Liver (tissue), 3 donors: ENCODE measurements around the gene WDR27.

Source experiments
- FOXA1 ChIP-seq: IDR thresholded peaks from 2 replicates; pipeline ENCODE4 v1.6.1; 2016; ENCODE audit warnings: antibody characterized with exemption
- GABPA ChIP-seq, 2 donors: IDR thresholded peaks in 1 of 2; conservative IDR thresholded peaks in 1 of 2; 2 replicates each; pipeline ENCODE4 v1.6.1; 2016; ENCODE audit warnings: antibody characterized with exemption in 2 of 2, mild to moderate bottlenecking in 1 of 2, moderate library complexity in 1 of 2
- JUND ChIP-seq, 2 donors: IDR thresholded peaks; 2 replicates each; pipeline ENCODE4 v1.6.1; 2016; ENCODE audit warnings: antibody characterized with exemption in 2 of 2
- RAD21 ChIP-seq, 2 donors: IDR thresholded peaks; 2 replicates each; pipeline ENCODE4 v1.6.1; 2016; ENCODE audit warnings: antibody characterized with exemption in 2 of 2, mild to moderate bottlenecking in 2 of 2
- SP1 ChIP-seq: IDR thresholded peaks from 2 replicates; pipeline ENCODE4 v1.6.1; 2018; ENCODE audit warnings: antibody characterized with exemption, mild to moderate bottlenecking
- TAF1 ChIP-seq: conservative IDR thresholded peaks from 2 replicates; pipeline ENCODE4 v1.6.1; 2016; ENCODE audit warnings: antibody characterized with exemption, mild to moderate bottlenecking
- YY1 ChIP-seq: IDR thresholded peaks from 2 replicates; pipeline ENCODE4 v1.6.1; 2016; ENCODE audit warnings: antibody characterized with exemption, mild to moderate bottlenecking
- TF ChIP-seq, protein P1 (sequence below): IDR thresholded peaks from 2 replicates; pipeline ENCODE4 v1.6.1; 2016; ENCODE audit warnings: antibody characterized with exemption
- TF ChIP-seq, protein P2 (sequence below): fragments of 150-350 bp; IDR thresholded peaks from 2 replicates; pipeline ENCODE4 v1.5.1; 2017; ENCODE audit warnings: improper control_type of control experiment, low read depth, low read length; ENCODE audit not compliant: missing input control
- TF ChIP-seq, protein P3 (sequence below): IDR thresholded peaks from 2 replicates; pipeline ENCODE4 v1.6.1; 2016; ENCODE audit warnings: antibody characterized with exemption, mild to moderate bottlenecking
- TF ChIP-seq, protein P4 (sequence below): IDR thresholded peaks from 2 replicates; pipeline ENCODE4 v1.6.1; 2016; ENCODE audit warnings: antibody characterized with exemption
- donor health status: healthy.
- donor health status: healthy.

DNA sequence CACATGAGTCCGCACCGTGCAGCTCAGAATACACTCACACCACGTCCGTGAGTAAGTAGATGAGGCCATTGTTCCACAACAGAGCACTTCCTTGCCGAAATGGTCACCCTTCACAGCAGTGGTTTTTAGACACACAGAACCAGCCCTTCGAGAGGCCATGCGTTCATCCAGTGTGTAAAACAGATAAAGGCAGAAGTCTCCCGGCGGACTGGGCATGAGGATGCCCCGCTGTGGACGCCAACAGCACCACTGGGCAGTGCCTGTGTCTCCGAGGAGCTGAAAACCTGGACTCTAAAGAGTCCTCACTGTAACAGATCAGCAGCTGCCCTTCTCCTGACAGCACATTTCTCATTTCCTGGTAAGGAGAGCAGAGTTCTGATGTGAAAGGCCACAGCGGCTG, 75.2 kb downstream of the WDR27 start:
- TF ChIP-seq, protein P1, sequence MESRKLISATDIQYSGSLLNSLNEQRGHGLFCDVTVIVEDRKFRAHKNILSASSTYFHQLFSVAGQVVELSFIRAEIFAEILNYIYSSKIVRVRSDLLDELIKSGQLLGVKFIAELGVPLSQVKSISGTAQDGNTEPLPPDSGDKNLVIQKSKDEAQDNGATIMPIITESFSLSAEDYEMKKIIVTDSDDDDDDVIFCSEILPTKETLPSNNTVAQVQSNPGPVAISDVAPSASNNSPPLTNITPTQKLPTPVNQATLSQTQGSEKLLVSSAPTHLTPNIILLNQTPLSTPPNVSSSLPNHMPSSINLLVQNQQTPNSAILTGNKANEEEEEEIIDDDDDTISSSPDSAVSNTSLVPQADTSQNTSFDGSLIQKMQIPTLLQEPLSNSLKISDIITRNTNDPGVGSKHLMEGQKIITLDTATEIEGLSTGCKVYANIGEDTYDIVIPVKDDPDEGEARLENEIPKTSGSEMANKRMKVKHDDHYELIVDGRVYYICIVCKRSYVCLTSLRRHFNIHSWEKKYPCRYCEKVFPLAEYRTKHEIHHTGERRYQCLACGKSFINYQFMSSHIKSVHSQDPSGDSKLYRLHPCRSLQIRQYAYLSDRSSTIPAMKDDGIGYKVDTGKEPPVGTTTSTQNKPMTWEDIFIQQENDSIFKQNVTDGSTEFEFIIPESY, result no peak
- TF ChIP-seq, protein P2, sequence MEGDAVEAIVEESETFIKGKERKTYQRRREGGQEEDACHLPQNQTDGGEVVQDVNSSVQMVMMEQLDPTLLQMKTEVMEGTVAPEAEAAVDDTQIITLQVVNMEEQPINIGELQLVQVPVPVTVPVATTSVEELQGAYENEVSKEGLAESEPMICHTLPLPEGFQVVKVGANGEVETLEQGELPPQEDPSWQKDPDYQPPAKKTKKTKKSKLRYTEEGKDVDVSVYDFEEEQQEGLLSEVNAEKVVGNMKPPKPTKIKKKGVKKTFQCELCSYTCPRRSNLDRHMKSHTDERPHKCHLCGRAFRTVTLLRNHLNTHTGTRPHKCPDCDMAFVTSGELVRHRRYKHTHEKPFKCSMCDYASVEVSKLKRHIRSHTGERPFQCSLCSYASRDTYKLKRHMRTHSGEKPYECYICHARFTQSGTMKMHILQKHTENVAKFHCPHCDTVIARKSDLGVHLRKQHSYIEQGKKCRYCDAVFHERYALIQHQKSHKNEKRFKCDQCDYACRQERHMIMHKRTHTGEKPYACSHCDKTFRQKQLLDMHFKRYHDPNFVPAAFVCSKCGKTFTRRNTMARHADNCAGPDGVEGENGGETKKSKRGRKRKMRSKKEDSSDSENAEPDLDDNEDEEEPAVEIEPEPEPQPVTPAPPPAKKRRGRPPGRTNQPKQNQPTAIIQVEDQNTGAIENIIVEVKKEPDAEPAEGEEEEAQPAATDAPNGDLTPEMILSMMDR, result no peak
- TF ChIP-seq TAF1 (no peak), YY1 (no peak), FOXA1 (no peak), SP1 (no peak), RAD21 (IDR thresholded peaks at IDR 0.05) (no peak), GABPA (IDR thresholded peaks at IDR 0.05 in 1 of 2, conservative IDR thresholded peaks at IDR 0.05 in 1 of 2) (no peak), JUND (IDR thresholded peaks at IDR 0.05) (no peak)
- TF ChIP-seq, protein P3, sequence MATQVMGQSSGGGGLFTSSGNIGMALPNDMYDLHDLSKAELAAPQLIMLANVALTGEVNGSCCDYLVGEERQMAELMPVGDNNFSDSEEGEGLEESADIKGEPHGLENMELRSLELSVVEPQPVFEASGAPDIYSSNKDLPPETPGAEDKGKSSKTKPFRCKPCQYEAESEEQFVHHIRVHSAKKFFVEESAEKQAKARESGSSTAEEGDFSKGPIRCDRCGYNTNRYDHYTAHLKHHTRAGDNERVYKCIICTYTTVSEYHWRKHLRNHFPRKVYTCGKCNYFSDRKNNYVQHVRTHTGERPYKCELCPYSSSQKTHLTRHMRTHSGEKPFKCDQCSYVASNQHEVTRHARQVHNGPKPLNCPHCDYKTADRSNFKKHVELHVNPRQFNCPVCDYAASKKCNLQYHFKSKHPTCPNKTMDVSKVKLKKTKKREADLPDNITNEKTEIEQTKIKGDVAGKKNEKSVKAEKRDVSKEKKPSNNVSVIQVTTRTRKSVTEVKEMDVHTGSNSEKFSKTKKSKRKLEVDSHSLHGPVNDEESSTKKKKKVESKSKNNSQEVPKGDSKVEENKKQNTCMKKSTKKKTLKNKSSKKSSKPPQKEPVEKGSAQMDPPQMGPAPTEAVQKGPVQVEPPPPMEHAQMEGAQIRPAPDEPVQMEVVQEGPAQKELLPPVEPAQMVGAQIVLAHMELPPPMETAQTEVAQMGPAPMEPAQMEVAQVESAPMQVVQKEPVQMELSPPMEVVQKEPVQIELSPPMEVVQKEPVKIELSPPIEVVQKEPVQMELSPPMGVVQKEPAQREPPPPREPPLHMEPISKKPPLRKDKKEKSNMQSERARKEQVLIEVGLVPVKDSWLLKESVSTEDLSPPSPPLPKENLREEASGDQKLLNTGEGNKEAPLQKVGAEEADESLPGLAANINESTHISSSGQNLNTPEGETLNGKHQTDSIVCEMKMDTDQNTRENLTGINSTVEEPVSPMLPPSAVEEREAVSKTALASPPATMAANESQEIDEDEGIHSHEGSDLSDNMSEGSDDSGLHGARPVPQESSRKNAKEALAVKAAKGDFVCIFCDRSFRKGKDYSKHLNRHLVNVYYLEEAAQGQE, result no peak
- TF ChIP-seq, protein P4, sequence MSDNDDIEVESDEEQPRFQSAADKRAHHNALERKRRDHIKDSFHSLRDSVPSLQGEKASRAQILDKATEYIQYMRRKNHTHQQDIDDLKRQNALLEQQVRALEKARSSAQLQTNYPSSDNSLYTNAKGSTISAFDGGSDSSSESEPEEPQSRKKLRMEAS, result no peak
